NK-92 (cell line): ENCODE results near the gene CAPN3.

ENCODE experiments used
- DNase-seq: peaks from one replicate; lab custom pipeline; 2025; ENCODE audit not compliant: unreplicated experiment; lab: John Stamatoyannopoulos, UW

CAPN3 gene

DNA sequence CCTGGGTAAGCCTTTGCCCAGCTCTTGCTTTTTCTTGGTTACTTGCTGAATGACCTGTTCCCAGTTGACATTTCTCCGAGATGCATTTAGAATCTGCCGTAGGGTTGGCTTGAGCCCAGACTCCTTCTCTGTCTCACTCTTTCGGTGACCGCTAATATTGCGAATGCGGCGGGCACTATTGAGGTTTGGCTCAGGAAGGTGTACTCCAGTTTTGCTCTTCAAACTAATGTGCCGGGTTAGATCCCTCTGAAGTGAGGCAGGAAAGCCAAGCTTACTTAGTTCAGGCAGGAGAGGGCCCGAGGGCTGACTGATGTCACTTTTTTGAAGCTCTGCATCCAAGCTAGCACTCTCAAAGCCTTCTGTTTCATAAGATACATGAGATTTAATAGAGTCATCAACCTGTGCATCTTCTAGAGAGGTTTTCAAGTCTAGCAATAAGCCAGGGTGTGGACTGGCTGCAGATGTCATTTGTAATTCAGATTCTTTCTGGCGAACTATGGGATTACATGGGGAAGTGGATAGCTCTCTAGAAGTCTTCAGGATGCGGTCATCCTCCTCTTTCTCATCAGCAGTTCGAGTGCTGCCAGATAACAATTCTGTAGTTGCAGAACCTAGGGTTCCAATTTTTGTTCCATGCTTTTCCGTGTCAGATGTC lies 90.6 kb downstream of the CAPN3 start:
- no peak for DNase-seq

DNA sequence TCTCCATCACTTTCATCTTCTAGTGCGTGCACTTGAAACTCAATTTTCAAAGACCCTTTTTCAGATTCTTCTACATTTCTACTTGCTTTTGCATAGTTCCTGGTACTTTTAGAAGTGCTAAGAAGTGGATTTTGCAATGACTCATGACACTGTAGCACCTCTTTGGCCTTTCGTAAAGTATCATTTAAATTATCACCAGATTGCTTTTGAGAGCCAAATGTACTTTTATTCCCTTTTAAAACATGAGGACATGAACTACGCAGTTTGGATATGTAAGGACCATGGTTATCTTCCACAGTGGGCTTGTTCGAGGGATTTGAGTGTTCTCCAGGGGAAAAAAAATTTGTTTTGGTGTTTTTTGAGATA lies 91.1 kb downstream of the CAPN3 start:
- no peak for DNase-seq

DNA sequence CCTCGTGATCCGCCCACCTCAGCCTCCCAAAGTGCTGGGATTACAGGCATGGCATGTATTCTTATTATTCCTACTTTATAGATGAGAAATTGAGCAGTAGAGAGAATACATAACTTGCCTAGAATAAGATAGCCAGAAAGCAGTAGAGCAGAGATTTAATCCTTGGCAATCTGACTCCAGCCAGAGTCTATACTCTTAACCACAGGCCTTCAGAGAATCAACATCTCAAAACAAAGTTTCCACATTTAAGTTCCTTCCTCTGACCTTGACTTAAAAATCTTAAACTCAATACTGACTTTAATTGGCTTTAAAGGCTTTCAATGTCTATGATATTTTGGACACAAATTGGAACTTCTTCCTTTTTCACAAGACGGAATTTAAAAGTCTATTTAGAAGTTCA lies 94.5 kb downstream of the CAPN3 start:
- no peak for DNase-seq

DNA sequence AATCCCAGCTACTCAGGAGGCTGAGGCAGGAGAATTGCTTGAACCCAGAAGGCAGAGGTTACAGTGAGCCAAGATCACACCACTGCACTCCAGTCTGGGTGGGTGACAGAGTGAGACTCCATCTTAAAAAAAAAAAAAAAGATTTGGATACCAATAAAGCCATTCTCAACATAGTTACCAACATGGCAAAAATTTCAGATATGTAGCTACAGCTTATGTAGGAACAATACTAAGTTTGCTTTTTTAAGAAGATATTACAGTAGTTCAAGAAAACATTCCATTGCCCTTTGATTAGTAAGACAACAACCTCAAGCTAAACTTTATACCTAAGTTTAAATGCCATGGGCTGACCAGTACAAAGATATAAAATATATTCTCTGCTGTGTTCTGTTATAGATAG lies 97.2 kb downstream of the CAPN3 start:
- no peak for DNase-seq

DNA sequence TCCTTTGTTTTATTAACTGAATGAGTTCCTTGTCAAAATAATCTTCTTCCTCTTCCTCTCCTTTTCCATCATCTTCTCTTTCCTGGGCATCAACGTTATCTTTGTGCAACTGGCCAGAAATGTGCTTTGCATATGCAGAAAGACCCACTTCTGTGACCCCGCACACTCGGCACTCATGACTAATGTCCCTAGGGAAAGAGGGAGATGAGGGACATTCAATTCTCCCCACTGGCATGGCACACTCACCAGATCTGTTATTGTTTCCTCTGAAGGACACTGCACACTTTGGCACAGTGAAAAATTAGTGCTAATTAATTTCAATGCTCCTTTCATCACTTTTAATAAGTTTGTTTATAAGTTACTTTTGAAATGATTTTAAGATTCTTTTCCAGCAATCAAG lies 97.7 kb downstream of the CAPN3 start:
- no peak for DNase-seq

DNA sequence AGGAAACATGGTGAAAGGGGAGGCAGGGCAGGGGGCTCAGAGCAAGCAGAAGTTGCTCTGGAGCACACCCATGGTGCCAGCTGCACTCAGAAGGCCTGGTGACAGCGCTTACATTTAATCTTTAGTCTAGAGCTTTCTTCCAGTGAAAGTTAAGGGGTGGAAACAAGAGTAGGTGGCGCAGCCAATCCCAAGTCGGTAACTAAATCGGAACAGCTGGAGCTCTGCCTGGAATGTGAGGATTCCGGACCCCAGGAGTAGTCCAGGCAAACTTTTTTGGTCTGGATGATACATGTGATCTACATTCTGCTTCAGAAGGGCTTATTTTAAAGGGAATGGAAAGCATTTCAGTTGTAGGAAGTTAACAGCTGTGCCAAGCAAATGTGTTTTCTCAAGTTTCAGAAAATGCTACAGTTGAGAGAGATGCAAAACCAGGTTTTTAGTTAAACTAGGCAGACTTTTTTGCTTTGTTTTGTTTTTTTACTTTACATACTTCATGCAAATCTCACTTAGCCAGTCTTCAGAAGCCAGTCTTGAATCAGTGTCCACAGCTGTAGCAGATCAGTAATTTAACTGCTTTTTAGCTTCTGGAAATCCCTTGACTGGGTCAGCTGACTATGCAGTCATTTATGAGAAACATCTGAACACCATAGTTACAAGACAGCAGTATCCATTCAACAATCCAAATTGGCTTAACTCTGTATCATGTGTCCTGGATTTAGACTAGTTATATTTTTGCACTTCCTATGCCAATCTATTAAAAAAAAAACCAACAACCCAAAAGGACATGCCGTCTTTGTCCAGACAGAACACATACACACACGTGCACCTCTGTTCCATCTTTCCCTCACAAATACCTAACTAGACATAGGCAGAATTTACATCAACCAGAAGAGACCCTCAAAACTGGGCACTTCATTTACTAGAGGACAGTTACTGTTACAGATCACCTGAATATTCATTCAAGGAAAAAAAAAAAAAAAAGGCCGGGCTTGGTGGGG lies 98.4 kb downstream of the CAPN3 start:
- no peak for DNase-seq

DNA sequence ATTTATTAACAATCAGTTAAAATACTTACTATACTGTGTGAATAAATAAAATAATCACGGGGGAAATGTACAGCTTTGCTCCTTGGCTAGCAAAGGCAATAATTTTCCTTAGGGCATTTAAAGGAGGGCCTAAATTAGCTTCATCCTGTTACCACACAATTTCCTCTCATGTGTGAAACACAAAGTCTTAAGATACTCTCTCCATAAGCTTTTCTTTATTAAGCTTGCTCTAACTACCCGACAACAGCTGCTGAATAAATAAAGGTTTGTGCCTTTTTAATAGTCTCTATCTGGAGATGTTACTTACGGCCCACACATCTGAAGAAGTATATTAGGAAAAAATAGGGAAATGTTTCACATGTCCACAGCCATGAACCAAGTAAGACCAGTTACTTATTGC lies 102.0 kb downstream of the CAPN3 start:
- DNase-seq: no peak
